ENCODE results near the gene CCBE1. TPM values are rescaled to one million over a fixed set of nuclear protein-coding genes. Genes with fewer than 3 reads are reported as not detected.

The CCBE1 gene
- total and polyA plus RNA-seq, 9 of the 15 experiments (the other 6 are each of a cell fraction or from before 2014, with no cell fraction given): 0.20 TPM; not detected in 8

DNA sequence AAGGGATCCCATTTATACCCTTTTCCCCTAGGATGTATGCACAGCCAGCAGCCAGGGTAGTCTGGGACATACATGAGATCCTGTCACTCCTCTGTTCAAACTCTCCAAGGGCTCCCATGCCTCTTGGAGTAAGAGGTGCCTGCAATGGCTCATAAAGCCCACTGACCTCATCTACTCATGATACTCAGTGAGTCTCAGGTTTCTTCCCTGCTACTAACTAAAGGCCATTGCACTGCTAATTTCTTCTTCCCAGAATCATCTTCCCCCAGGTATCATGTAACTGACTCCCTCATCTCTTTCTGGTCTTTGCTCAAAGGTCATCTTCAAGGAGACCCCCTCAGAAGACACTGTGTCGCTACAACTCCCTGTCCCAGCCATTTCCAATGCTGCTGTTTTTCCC is 68.2 kb downstream of the CCBE1 start:
- Histone ChIP-seq H3K79me2 (ENCODE audit: control insufficient read depth, insufficient read depth, low read length) (no peaks in the 10 kb centered on the region), H3K4me1 (replicated peaks in 1 of 2; ENCODE audit: control insufficient read depth in 2 of 2, insufficient read depth in 2 of 2, low read length in 2 of 2) (no peaks in the 10 kb centered on the region), H3K9me1 (ENCODE audit: control insufficient read depth, insufficient read depth, low read length) (no peaks in the 10 kb centered on the region), H3K4me2 (ENCODE audit: insufficient read depth, low read length) (no peak overlapping the region), H3K36me3 (ENCODE audit: control insufficient read depth, insufficient read depth, low read length) (no peaks in the 10 kb centered on the region), H4K20me1 (replicated peaks; ENCODE audit: control insufficient read depth, insufficient read depth, low read length) (no peaks in the 10 kb centered on the region), H2AFZ (ENCODE audit: low read depth, low read length) (no peak overlapping the region), H3K9ac (ENCODE audit: insufficient read depth in 1 of 2, low read depth in 2 of 2, low read length in 2 of 2) (no peak overlapping the region), H3K4me3 (no peak overlapping the region), H3K9me3 (replicated peaks; ENCODE audit: control insufficient read depth, insufficient read depth, low read depth, low read length) (no peaks in the 10 kb centered on the region), H3K27me3 (ENCODE audit: control insufficient read depth in 2 of 2, insufficient read depth in 2 of 2, low read length in 2 of 2) (no peaks in the 10 kb centered on the region; a peak in 1 of 5 replicates), H3K27ac (ENCODE audit: extremely low read depth, low read depth, low read length) (no peak overlapping the region)
- ATAC-seq (no peak), DNase-seq (ENCODE audit: extremely low read depth in 1 of 4, low spot score in 3 of 4) (no peak), FAIRE-seq (no peak)
- no TSS peak for BruUV-seq (replicated peaks)
- intact Hi-C loops (cut with micrococcal nuclease): no loop called here
- in situ Hi-C loops (cut with MboI): no loop called here
- ChIA-PET CTCF (ENCODE audit: low intra/inter-chr PET ratio) (no interaction called here), POLR2A (no interaction called here)
- 0% methylated on average over 1 of the region's 1 CpG for WGBS (ENCODE audit: insufficient coverage, low coverage, missing lambda C conversion rate)
- TF ChIP-seq, protein P1, sequence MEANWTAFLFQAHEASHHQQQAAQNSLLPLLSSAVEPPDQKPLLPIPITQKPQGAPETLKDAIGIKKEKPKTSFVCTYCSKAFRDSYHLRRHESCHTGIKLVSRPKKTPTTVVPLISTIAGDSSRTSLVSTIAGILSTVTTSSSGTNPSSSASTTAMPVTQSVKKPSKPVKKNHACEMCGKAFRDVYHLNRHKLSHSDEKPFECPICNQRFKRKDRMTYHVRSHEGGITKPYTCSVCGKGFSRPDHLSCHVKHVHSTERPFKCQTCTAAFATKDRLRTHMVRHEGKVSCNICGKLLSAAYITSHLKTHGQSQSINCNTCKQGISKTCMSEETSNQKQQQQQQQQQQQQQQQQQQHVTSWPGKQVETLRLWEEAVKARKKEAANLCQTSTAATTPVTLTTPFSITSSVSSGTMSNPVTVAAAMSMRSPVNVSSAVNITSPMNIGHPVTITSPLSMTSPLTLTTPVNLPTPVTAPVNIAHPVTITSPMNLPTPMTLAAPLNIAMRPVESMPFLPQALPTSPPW (CRISPR knock-in tag; IDR thresholded peaks at IDR 0.05): no peak
- TF ChIP-seq, protein P2, sequence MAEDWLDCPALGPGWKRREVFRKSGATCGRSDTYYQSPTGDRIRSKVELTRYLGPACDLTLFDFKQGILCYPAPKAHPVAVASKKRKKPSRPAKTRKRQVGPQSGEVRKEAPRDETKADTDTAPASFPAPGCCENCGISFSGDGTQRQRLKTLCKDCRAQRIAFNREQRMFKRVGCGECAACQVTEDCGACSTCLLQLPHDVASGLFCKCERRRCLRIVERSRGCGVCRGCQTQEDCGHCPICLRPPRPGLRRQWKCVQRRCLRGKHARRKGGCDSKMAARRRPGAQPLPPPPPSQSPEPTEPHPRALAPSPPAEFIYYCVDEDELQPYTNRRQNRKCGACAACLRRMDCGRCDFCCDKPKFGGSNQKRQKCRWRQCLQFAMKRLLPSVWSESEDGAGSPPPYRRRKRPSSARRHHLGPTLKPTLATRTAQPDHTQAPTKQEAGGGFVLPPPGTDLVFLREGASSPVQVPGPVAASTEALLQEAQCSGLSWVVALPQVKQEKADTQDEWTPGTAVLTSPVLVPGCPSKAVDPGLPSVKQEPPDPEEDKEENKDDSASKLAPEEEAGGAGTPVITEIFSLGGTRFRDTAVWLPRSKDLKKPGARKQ (CRISPR knock-in tag; IDR thresholded peaks at IDR 0.05): no peak
- no peak for TF ChIP-seq TAF7 (tag; IDR thresholded peaks at IDR 0.05)
- TF ChIP-seq KDM5B (IDR thresholded peaks at IDR 0.05; ENCODE audit: insufficient replicate concordance, low read depth, low read length): no peak
- no peak for TF ChIP-seq LARP7 (IDR thresholded peaks at IDR 0.05)
- TF ChIP-seq, protein P3, sequence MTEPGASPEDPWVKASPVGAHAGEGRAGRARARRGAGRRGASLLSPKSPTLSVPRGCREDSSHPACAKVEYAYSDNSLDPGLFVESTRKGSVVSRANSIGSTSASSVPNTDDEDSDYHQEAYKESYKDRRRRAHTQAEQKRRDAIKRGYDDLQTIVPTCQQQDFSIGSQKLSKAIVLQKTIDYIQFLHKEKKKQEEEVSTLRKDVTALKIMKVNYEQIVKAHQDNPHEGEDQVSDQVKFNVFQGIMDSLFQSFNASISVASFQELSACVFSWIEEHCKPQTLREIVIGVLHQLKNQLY (CRISPR knock-in tag; conservative IDR thresholded peaks at IDR 0.05): no peak
- TF ChIP-seq ZNF717 (CRISPR knock-in tag; IDR thresholded peaks at IDR 0.05): no peak
- no peak for TF ChIP-seq ESRRB (CRISPR knock-in tag; IDR thresholded peaks at IDR 0.05; ENCODE audit: borderline replicate concordance)
- no peak for TF ChIP-seq HNRNPK (IDR thresholded peaks at IDR 0.05; ENCODE audit: low read depth, low read length, poor library complexity, severe bottlenecking)
- TF ChIP-seq, protein P4, sequence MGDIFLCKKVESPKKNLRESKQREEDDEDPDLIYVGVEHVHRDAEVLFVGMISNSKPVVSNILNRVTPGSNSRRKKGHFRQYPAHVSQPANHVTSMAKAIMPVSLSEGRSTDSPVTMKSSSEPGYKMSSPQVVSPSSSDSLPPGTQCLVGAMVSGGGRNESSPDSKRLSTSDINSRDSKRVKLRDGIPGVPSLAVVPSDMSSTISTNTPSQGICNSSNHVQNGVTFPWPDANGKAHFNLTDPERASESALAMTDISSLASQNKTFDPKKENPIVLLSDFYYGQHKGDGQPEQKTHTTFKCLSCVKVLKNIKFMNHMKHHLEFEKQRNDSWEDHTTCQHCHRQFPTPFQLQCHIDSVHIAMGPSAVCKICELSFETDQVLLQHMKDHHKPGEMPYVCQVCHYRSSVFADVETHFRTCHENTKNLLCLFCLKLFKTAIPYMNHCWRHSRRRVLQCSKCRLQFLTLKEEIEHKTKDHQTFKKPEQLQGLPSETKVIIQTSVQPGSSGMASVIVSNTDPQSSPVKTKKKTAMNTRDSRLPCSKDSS (IDR thresholded peaks at IDR 0.05; ENCODE audit: low read depth, partially characterized antibody): no peak
- no peak for TF ChIP-seq CBX5 (IDR thresholded peaks at IDR 0.05; ENCODE audit: borderline replicate concordance, low read depth)
- TF ChIP-seq SP2 (IDR thresholded peaks at IDR 0.05; ENCODE audit: extremely low read depth, low read depth, low read length, poor library complexity, severe bottlenecking): no peak
- TF ChIP-seq, protein P5, sequence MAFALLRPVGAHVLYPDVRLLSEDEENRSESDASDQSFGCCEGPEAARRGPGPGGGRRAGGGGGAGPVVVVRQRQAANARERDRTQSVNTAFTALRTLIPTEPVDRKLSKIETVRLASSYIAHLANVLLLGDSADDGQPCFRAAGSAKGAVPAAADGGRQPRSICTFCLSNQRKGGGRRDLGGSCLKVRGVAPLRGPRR (CRISPR knock-in tag; IDR thresholded peaks at IDR 0.05): no peak
- no peak for TF ChIP-seq NFYB (IDR thresholded peaks at IDR 0.05; ENCODE audit: extremely low read depth, insufficient read length)
